ENCODE results near the gene MYO7B.

The MYO7B gene

GRCh38 chr2:127652786-127653357 lies 117.4 kb downstream of the MYO7B start:
- no peak for DNase-seq

GRCh38 chr2:127653421-127654083 lies 118.1 kb downstream of the MYO7B start:
- no peak for DNase-seq

GRCh38 chr2:127654084-127654837 lies 118.8 kb downstream of the MYO7B start:
- no peak for DNase-seq

GRCh38 chr2:127654838-127655175 lies 119.3 kb downstream of the MYO7B start:
- no peak for DNase-seq

- DNase-seq = no peak
These were observed 120.0 kb downstream of the MYO7B start for GRCh38 chr2:127655209-127656073.

GRCh38 chr2:127656569-127657231 lies 121.2 kb downstream of the MYO7B start:
- DNase-seq = no peak

GRCh38 chr2:127657232-127657595 lies 121.7 kb downstream of the MYO7B start:
- DNase-seq = no peak

- DNase-seq = no peak
These were observed 122.7 kb downstream of the MYO7B start for GRCh38 chr2:127658146-127658545.

GRCh38 chr2:127658641-127659407 lies 123.3 kb downstream of the MYO7B start:
- no peak for DNase-seq

- DNase-seq = no peak
These were observed 124.2 kb downstream of the MYO7B start for GRCh38 chr2:127659408-127660290.

- DNase-seq = no peak
These were observed 124.8 kb downstream of the MYO7B start for GRCh38 chr2:127660291-127660578.

GRCh38 chr2:127661072-127661649 lies 125.7 kb downstream of the MYO7B start:
- DNase-seq = no peak

- DNase-seq = no peak
These were observed 126.5 kb downstream of the MYO7B start for GRCh38 chr2:127661949-127662510.

GRCh38 chr2:127662937-127663565 lies 127.6 kb downstream of the MYO7B start:
- DNase-seq = no peak

- DNase-seq = no peak
These were observed 128.1 kb downstream of the MYO7B start for GRCh38 chr2:127663566-127664064.

GRCh38 chr2:127664065-127664894 lies 128.8 kb downstream of the MYO7B start:
- DNase-seq = no peak

- DNase-seq = no peak
These were observed 129.4 kb downstream of the MYO7B start for GRCh38 chr2:127664895-127665225.

GRCh38 chr2:127665267-127665893 lies 129.9 kb downstream of the MYO7B start:
- DNase-seq = no peak

Measured in bone marrow (tissue), 2 donors.